ENCODE data around the gene CACNA2D2.

Gene CACNA2D2

GRCh38 chr3:50551054-50551659, 47.7 kb upstream of the CACNA2D2 start:
- Histone ChIP-seq H4K20me1 (ENCODE audit: low read depth, low read length) (no peaks in the 10 kb centered on the region), H3K27me3 (ENCODE audit: low read length) (no peaks in the 10 kb centered on the region), H3F3A (ENCODE audit: insufficient read depth) (no peaks in the 10 kb centered on the region), H3K9me2 (replicated peaks; ENCODE audit: insufficient read depth, low read length) (no peaks in the 10 kb centered on the region), H3K4me3 (ENCODE audit: insufficient read depth, low read length, poor library complexity, severe bottlenecking) (no peak overlapping the region), H3K79me2 (ENCODE audit: insufficient read depth, low read length) (no peaks in the 10 kb centered on the region), H3K36me3 (ENCODE audit: low read length) (no peaks in the 10 kb centered on the region), H3K9ac (ENCODE audit: low read length) (no peak overlapping the region), H3K9me3 (ENCODE audit: insufficient read depth, low read length) (no peaks in the 10 kb centered on the region), H3K27ac (ENCODE audit: low read depth, low read length) (no peak overlapping the region), H3K4me2 (ENCODE audit: low read depth, low read length, poor library complexity, severe bottlenecking) (no peak overlapping the region), H2AFZ (ENCODE audit: low read depth, low read length, severe bottlenecking) (no peak overlapping the region)
- TF ChIP-seq CTCF (IDR thresholded peaks at IDR 0.05; ENCODE audit: insufficient read depth, low read length, poor library complexity, severe bottlenecking) (no peak), EZH2phosphoT487 (conservative IDR thresholded peaks at IDR 0.05; ENCODE audit: low read length) (no peak)

- H3K4me3 ChIP-seq (ENCODE audit: insufficient read depth, low read length, poor library complexity, severe bottlenecking) = no peak overlapping the region
- H3K79me2 ChIP-seq (ENCODE audit: insufficient read depth, low read length) = no peaks in the 10 kb centered on the region
- no peak overlapping the region for H3K9ac ChIP-seq (ENCODE audit: low read length)
- H2AFZ ChIP-seq (ENCODE audit: low read depth, low read length, severe bottlenecking) = no peak overlapping the region
- H3K4me2 ChIP-seq (ENCODE audit: low read depth, low read length, poor library complexity, severe bottlenecking) = no peak overlapping the region
- H3K9me2 ChIP-seq (replicated peaks; ENCODE audit: insufficient read depth, low read length) = no peaks in the 10 kb centered on the region
- no peaks in the 10 kb centered on the region for H3K27me3 ChIP-seq (ENCODE audit: low read length)
- H3F3A ChIP-seq (ENCODE audit: insufficient read depth) = no peaks in the 10 kb centered on the region
- H4K20me1 ChIP-seq (ENCODE audit: low read depth, low read length) = no peaks in the 10 kb centered on the region
- no peaks in the 10 kb centered on the region for H3K36me3 ChIP-seq (ENCODE audit: low read length)
- H3K9me3 ChIP-seq (ENCODE audit: insufficient read depth, low read length) = no peaks in the 10 kb centered on the region
- TF ChIP-seq EZH2phosphoT487 (conservative IDR thresholded peaks at IDR 0.05; ENCODE audit: low read length) = no peak
- no peak overlapping the region for H3K27ac ChIP-seq (ENCODE audit: low read depth, low read length)
These were observed 46.8 kb upstream of the CACNA2D2 start for GRCh38 chr3:50550079-50550736.

GRCh38 chr3:50549226-50549625, 45.8 kb upstream of the CACNA2D2 start:
- Histone ChIP-seq H3K27me3 (ENCODE audit: low read length) (no peaks in the 10 kb centered on the region), H3K4me2 (ENCODE audit: low read depth, low read length, poor library complexity, severe bottlenecking) (no peak overlapping the region), H3K9me3 (ENCODE audit: insufficient read depth, low read length) (no peaks in the 10 kb centered on the region), H3F3A (ENCODE audit: insufficient read depth) (no peaks in the 10 kb centered on the region), H3K27ac (ENCODE audit: low read depth, low read length) (no peak overlapping the region), H3K9ac (ENCODE audit: low read length) (no peak overlapping the region), H3K4me3 (ENCODE audit: insufficient read depth, low read length, poor library complexity, severe bottlenecking) (no peak overlapping the region), H4K20me1 (ENCODE audit: low read depth, low read length) (no peaks in the 10 kb centered on the region), H3K36me3 (ENCODE audit: low read length) (no peaks in the 10 kb centered on the region), H2AFZ (ENCODE audit: low read depth, low read length, severe bottlenecking) (no peak overlapping the region), H3K9me2 (replicated peaks; ENCODE audit: insufficient read depth, low read length) (no peaks in the 10 kb centered on the region), H3K79me2 (ENCODE audit: insufficient read depth, low read length) (no peaks in the 10 kb centered on the region)
- TF ChIP-seq EZH2phosphoT487 (conservative IDR thresholded peaks at IDR 0.05; ENCODE audit: low read length) = no peak
- TF ChIP-seq CTCF (IDR thresholded peaks at IDR 0.05; ENCODE audit: insufficient read depth, low read length, poor library complexity, severe bottlenecking) = no peak

- Histone ChIP-seq H3K9ac (ENCODE audit: low read length) (no peak overlapping the region), H3K79me2 (ENCODE audit: insufficient read depth, low read length) (no peaks in the 10 kb centered on the region), H3K9me3 (ENCODE audit: insufficient read depth, low read length) (no peaks in the 10 kb centered on the region), H3F3A (ENCODE audit: insufficient read depth) (no peaks in the 10 kb centered on the region), H3K27ac (ENCODE audit: low read depth, low read length) (no peak overlapping the region), H3K4me3 (ENCODE audit: insufficient read depth, low read length, poor library complexity, severe bottlenecking) (no peak overlapping the region), H2AFZ (ENCODE audit: low read depth, low read length, severe bottlenecking) (no peak overlapping the region), H3K9me2 (replicated peaks; ENCODE audit: insufficient read depth, low read length) (no peaks in the 10 kb centered on the region), H3K4me2 (ENCODE audit: low read depth, low read length, poor library complexity, severe bottlenecking) (no peak overlapping the region), H3K36me3 (ENCODE audit: low read length) (no peaks in the 10 kb centered on the region), H4K20me1 (ENCODE audit: low read depth, low read length) (no peaks in the 10 kb centered on the region), H3K27me3 (ENCODE audit: low read length) (no peaks in the 10 kb centered on the region)
- TF ChIP-seq CTCF (IDR thresholded peaks at IDR 0.05; ENCODE audit: insufficient read depth, low read length, poor library complexity, severe bottlenecking) (no peak), EZH2phosphoT487 (conservative IDR thresholded peaks at IDR 0.05; ENCODE audit: low read length) (no peak)
These were observed 42.3 kb upstream of the CACNA2D2 start for GRCh38 chr3:50545781-50546180.

Measured in SU-DHL-6 (cell line).